ENCODE data around the gene KLHL30. TPM values are rescaled to one million over a fixed set of nuclear protein-coding genes. Genes with fewer than 3 reads are reported as not detected.

The KLHL30 gene
- total RNA-seq, 2 donors from 2014 or later: not detected

GRCh38 chr2:238135601-238136150 lies 2.8 kb upstream of the KLHL30 start:
- Mint-ChIP-seq H3K4me3 (no peak overlapping the region), H3K9me3 (no peaks in the 10 kb centered on the region), H3K36me3 (ENCODE audit: low read depth) (no peaks in the 10 kb centered on the region), H3K27me3 (ENCODE audit: insufficient read depth) (no peaks in the 10 kb centered on the region), H3K27ac (no peak overlapping the region), H3K4me1 (no peaks in the 10 kb centered on the region)
- H3K36me3 ChIP-seq (ENCODE audit: control insufficient read depth, insufficient read depth, low read length): no peaks in the 10 kb centered on the region
- no peaks in the 10 kb centered on the region for H3K9me3 ChIP-seq (ENCODE audit: control insufficient read depth, low read length)
- H3K4me1 ChIP-seq (ENCODE audit: control insufficient read depth, insufficient read depth, low read length): no peaks in the 10 kb centered on the region
- no peak overlapping the region for H3K27ac ChIP-seq (ENCODE audit: low read depth, low read length)
- TF ChIP-seq, protein P1, sequence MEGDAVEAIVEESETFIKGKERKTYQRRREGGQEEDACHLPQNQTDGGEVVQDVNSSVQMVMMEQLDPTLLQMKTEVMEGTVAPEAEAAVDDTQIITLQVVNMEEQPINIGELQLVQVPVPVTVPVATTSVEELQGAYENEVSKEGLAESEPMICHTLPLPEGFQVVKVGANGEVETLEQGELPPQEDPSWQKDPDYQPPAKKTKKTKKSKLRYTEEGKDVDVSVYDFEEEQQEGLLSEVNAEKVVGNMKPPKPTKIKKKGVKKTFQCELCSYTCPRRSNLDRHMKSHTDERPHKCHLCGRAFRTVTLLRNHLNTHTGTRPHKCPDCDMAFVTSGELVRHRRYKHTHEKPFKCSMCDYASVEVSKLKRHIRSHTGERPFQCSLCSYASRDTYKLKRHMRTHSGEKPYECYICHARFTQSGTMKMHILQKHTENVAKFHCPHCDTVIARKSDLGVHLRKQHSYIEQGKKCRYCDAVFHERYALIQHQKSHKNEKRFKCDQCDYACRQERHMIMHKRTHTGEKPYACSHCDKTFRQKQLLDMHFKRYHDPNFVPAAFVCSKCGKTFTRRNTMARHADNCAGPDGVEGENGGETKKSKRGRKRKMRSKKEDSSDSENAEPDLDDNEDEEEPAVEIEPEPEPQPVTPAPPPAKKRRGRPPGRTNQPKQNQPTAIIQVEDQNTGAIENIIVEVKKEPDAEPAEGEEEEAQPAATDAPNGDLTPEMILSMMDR (conservative IDR thresholded peaks at IDR 0.05): no peak
- no peak for DNase-seq
- no peaks in the 10 kb centered on the region for H3K27me3 ChIP-seq (ENCODE audit: control insufficient read depth, insufficient read depth, low read length, poor library complexity, severe bottlenecking)
- 93 to 94% methylated on average over 10 to 15 of the region's 15 CpGs for WGBS, 2 experiments (ENCODE audit: insufficient coverage in 1 of 2, insufficient read length in 1 of 2)
- H3K4me3 ChIP-seq (ENCODE audit: low read length): no peak overlapping the region
- no peak overlapping the region for H3K9ac ChIP-seq (ENCODE audit: extremely low read depth, low read length, poor library complexity, severe bottlenecking)

GRCh38 chr2:238136820-238137537 lies 1.5 kb upstream of the KLHL30 start:
- no peak overlapping the region for H3K4me3 Mint-ChIP-seq
- H3K4me3 ChIP-seq (ENCODE audit: low read length): no peak overlapping the region
- no peaks in the 10 kb centered on the region for H3K36me3 ChIP-seq (ENCODE audit: control insufficient read depth, insufficient read depth, low read length)
- no peaks in the 10 kb centered on the region for H3K9me3 Mint-ChIP-seq
- no peaks in the 10 kb centered on the region for H3K9me3 ChIP-seq (ENCODE audit: control insufficient read depth, low read length)
- no peaks in the 10 kb centered on the region for H3K4me1 ChIP-seq (ENCODE audit: control insufficient read depth, insufficient read depth, low read length)
- no peak overlapping the region for H3K27ac ChIP-seq (ENCODE audit: low read depth, low read length)
- H3K9ac ChIP-seq (ENCODE audit: extremely low read depth, low read length, poor library complexity, severe bottlenecking): no peak overlapping the region
- no peaks in the 10 kb centered on the region for H3K27me3 Mint-ChIP-seq (ENCODE audit: insufficient read depth)
- H3K27ac Mint-ChIP-seq: no peak overlapping the region
- DNase-seq: no peak
- H3K4me1 Mint-ChIP-seq: no peaks in the 10 kb centered on the region
- no peaks in the 10 kb centered on the region for H3K27me3 ChIP-seq (ENCODE audit: control insufficient read depth, insufficient read depth, low read length, poor library complexity, severe bottlenecking)
- WGBS, 2 experiments (ENCODE audit: insufficient coverage in 1 of 2, insufficient read length in 1 of 2): 92 to 96% methylated on average over 12 to 14 of the region's 14 CpGs
- no peaks in the 10 kb centered on the region for H3K36me3 Mint-ChIP-seq (ENCODE audit: low read depth)
- TF ChIP-seq, protein P1 (conservative IDR thresholded peaks at IDR 0.05): no peak

DNA sequence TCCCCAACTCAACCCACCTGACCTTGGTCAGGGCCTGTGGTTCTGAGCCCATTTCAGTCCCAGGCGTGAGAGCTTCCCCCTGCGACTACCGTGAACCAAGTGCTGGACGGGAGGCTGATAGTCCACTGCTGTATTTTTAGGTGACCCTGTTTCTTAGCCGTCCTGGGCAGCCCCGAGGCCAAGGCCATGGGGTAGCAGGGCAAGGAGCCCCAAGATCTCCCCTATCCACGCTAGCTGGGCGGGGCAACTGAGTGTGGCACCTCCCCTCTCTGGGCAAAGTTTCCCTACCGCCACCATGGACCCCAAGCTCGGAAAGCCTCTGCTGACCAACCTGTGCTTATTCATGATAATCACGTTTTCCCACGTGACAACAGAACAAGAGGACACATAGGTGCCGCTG lies 583 bp upstream of the KLHL30 start:
- no peaks in the 10 kb centered on the region for H3K27me3 Mint-ChIP-seq (ENCODE audit: insufficient read depth)

More for the DNA sequence above, 583 bp upstream of the KLHL30 start:
- H3K9ac ChIP-seq (ENCODE audit: extremely low read depth, low read length, poor library complexity, severe bottlenecking): no peak overlapping the region
- H3K4me3 ChIP-seq (ENCODE audit: low read length): no peak overlapping the region
- H3K36me3 Mint-ChIP-seq (ENCODE audit: low read depth): no peaks in the 10 kb centered on the region
- WGBS, 2 experiments (ENCODE audit: insufficient coverage in 1 of 2, insufficient read length in 1 of 2): 94 to 98% methylated on average over 8 to 13 of the region's 13 CpGs
- H3K4me1 Mint-ChIP-seq: no peaks in the 10 kb centered on the region
- H3K9me3 ChIP-seq (ENCODE audit: control insufficient read depth, low read length): no peaks in the 10 kb centered on the region
- no peaks in the 10 kb centered on the region for H3K36me3 ChIP-seq (ENCODE audit: control insufficient read depth, insufficient read depth, low read length)
- TF ChIP-seq, protein P1 (conservative IDR thresholded peaks at IDR 0.05): no peak
- no peak overlapping the region for H3K27ac Mint-ChIP-seq
- no peaks in the 10 kb centered on the region for H3K9me3 Mint-ChIP-seq
- no peaks in the 10 kb centered on the region for H3K4me1 ChIP-seq (ENCODE audit: control insufficient read depth, insufficient read depth, low read length)
- H3K27me3 ChIP-seq (ENCODE audit: control insufficient read depth, insufficient read depth, low read length, poor library complexity, severe bottlenecking): no peaks in the 10 kb centered on the region
- H3K4me3 Mint-ChIP-seq: no peak overlapping the region
- DNase-seq: no peak
- H3K27ac ChIP-seq (ENCODE audit: low read depth, low read length): no peak overlapping the region

All from endodermal cell (in vitro differentiated cells).